ENCODE data around the gene STX8.

STX8 gene

DNA sequence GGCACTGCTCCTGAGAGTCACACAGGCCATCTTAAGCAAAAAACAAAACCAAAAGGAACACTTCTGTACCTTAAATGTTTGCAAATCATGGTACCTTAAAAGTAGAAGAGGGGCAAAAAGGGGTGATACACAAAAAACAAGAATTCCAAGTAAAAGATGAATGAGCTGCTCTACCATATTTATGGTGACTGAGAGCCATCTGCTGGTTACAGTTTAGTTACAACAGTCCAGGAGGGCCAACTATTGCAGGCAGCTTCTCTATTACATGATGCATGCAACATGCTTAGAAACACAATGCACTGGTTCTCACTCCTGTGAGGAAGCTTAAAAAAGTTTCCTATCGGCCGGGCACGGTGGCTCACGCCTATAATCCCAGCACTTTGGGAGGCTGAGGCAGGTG is 53.5 kb downstream of the STX8 start:
- no peaks in the 10 kb centered on the region for H3K36me3 ChIP-seq
- H3K4me3 ChIP-seq = no peak overlapping the region
- no peaks in the 10 kb centered on the region for H3K4me1 ChIP-seq
- DNase-seq = no peak
- TF ChIP-seq, protein P1, sequence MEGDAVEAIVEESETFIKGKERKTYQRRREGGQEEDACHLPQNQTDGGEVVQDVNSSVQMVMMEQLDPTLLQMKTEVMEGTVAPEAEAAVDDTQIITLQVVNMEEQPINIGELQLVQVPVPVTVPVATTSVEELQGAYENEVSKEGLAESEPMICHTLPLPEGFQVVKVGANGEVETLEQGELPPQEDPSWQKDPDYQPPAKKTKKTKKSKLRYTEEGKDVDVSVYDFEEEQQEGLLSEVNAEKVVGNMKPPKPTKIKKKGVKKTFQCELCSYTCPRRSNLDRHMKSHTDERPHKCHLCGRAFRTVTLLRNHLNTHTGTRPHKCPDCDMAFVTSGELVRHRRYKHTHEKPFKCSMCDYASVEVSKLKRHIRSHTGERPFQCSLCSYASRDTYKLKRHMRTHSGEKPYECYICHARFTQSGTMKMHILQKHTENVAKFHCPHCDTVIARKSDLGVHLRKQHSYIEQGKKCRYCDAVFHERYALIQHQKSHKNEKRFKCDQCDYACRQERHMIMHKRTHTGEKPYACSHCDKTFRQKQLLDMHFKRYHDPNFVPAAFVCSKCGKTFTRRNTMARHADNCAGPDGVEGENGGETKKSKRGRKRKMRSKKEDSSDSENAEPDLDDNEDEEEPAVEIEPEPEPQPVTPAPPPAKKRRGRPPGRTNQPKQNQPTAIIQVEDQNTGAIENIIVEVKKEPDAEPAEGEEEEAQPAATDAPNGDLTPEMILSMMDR (IDR thresholded peaks at IDR 0.05) = peak; percentile 49 to 69
- intact Hi-C loops (cut with DNase I; ENCODE audit: low total_unique reads) = no loop called here
- H3K27me3 ChIP-seq = no peaks in the 10 kb centered on the region
- no peaks in the 10 kb centered on the region for H3K9me3 ChIP-seq
- H3K27ac ChIP-seq = no peak overlapping the region

DNA sequence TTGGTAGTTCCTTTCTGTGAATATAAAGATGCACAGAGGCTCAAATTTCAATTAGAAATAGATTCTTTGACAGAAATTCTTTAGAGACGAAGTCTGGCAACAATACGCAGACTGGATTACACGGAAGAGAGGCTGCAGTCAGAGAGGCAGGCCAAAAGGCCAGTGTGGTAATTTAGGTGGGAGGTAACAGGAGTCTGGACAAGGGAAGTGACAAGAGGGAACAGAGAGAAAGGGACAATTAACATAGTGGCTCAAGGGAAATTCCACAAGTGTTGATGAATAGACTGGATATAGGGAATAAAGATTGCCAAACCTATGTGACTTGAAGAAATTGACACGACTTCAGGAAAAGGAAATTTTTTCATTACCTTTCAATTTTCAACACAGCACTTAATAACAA is 54.6 kb downstream of the STX8 start:
- no peaks in the 10 kb centered on the region for H3K4me1 ChIP-seq
- H3K4me3 ChIP-seq = no peak overlapping the region
- TF ChIP-seq, protein P1 (IDR thresholded peaks at IDR 0.05) = no peak
- H3K27me3 ChIP-seq = no peaks in the 10 kb centered on the region
- H3K27ac ChIP-seq = no peak overlapping the region
- intact Hi-C loops (cut with DNase I; ENCODE audit: low total_unique reads) = no loop called here
- H3K36me3 ChIP-seq = no peaks in the 10 kb centered on the region
- H3K9me3 ChIP-seq = no peaks in the 10 kb centered on the region
- no peak for DNase-seq

DNA sequence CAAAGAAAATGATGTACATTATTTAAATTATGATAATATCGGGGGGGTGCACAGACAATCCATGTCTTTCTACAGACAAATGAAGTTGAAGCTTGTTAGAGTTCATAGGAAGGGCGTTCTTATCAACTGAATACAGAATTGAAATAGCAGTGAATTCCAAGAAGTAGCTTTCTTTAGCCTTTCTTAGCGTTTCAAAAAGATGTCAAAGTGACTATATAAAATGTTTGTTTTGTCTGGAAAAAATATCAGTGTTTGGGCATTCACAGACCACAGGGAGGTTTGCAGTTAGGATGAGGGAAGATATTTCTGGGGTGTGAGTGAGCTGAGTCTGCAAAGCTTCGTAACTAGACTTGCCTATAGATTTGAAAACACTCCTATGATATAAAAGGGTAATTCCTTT is 55.0 kb downstream of the STX8 start:
- no peak for DNase-seq
- intact Hi-C loops (cut with DNase I; ENCODE audit: low total_unique reads) = no loop called here

DNA sequence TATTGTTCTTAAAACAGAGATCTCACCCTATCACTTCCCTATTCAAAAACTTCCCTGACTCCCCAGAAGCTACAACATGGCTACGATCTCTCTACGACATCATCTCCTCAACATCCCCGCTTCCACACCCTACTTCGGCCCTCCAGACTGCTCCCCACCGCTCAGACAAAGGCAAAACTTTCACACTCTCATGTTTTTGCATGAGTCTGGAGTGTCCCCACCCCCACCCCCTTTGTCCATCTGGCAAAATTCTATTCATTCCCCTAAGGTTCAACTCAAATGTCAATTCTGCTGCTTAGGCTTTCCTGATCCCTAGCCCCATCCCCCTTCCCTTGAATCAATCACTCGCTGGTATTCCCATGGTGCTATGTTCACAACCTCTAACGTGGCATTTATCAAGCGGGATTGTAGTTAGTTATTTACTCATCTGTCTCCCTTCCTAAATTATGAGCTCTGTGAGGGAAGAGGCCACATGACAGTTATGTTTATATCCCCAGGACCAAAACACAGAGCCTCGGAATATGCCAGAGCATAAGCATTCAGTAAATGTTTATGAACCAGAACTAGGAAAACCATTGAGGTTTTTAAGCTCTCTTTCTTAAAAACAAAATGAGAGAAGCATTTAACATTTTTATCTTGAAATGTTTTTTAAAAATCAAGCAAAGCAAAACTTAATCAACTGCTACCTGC is 55.9 kb downstream of the STX8 start:
- Histone ChIP-seq H3K27me3 (no peaks in the 10 kb centered on the region), H3K36me3 (no peaks in the 10 kb centered on the region), H3K4me1 (no peaks in the 10 kb centered on the region), H3K27ac (no peak overlapping the region), H3K9me3 (no peaks in the 10 kb centered on the region), H3K4me3 (no peak overlapping the region)
- TF ChIP-seq, protein P1 (IDR thresholded peaks at IDR 0.05) = no peak
- intact Hi-C loops (cut with DNase I; ENCODE audit: low total_unique reads) = no loop called here
- no peak for DNase-seq

More for the DNA sequence above, 55.0 kb downstream of the STX8 start:
- H3K4me3 ChIP-seq = no peak overlapping the region
- H3K27me3 ChIP-seq = no peaks in the 10 kb centered on the region
- H3K9me3 ChIP-seq = no peaks in the 10 kb centered on the region
- H3K4me1 ChIP-seq = no peaks in the 10 kb centered on the region
- H3K36me3 ChIP-seq = no peaks in the 10 kb centered on the region
- H3K27ac ChIP-seq = no peak overlapping the region
- TF ChIP-seq, protein P1 (IDR thresholded peaks at IDR 0.05) = no peak

DNA sequence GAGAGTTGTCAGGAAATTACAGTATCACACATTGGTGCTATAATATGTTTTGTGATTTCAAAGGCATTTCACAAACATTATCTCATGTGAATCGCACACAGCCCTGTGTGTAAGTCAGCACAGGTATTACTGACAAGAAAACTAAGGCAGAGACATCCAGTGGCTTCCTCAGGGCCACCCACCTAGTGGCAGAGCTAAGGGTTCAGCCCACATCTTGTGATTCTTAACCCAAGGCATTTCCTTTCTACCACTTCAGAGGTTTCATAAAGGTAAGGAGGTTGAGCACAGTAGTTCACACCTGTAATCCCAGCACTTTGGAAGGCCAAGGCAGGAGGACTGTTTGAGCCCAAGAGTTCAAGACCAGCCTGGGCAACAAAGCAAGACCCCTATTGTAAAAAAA is 58.2 kb downstream of the STX8 start:
- Histone ChIP-seq H3K36me3 (no peaks in the 10 kb centered on the region), H3K4me3 (no peak overlapping the region), H3K27ac (no peak overlapping the region), H3K4me1 (no peaks in the 10 kb centered on the region), H3K9me3 (no peaks in the 10 kb centered on the region), H3K27me3 (no peaks in the 10 kb centered on the region)
- DNase-seq = no peak
- intact Hi-C loops (cut with DNase I; ENCODE audit: low total_unique reads) = no loop called here
- TF ChIP-seq, protein P1 (IDR thresholded peaks at IDR 0.05) = no peak

DNA sequence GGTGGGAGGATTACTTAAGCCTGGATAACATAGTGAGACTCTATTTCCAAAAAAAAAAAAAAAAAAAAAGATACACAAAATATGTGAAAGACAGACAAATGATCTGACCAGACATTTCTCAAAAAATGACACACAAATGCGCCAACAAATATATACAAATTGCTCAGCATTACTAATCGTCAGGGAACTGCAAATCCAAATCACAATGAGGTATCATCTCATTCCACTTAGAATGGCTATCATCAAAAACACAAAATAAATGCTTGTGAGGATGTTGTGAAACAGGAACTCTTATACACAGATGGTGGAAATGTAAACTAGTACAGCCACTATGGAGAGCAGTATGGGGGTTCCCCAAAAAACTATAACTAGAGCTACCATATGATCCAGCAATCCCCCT is 62.4 kb downstream of the STX8 start:
- H3K27me3 ChIP-seq = no peaks in the 10 kb centered on the region
- H3K4me1 ChIP-seq = no peaks in the 10 kb centered on the region
- DNase-seq = no peak
- peaks cover 2 to 18% (median 7%) of the 10 kb centered on the region in 3 donors for H3K9me3 ChIP-seq
- H3K27ac ChIP-seq = no peak overlapping the region
- TF ChIP-seq, protein P1 (IDR thresholded peaks at IDR 0.05) = no peak
- H3K4me3 ChIP-seq = no peak overlapping the region
- H3K36me3 ChIP-seq = peaks cover 0 to 3% (median 0%) of the 10 kb centered on the region in 3 donors
- intact Hi-C loops (cut with DNase I; ENCODE audit: low total_unique reads) = no loop called here
